Keratinocyte (primary cell): ENCODE data around the gene RAB11FIP3. TPM values are rescaled to one million over a fixed set of nuclear protein-coding genes. Genes with fewer than 3 reads are reported as not detected.

Experiments
- DNase-seq: peaks from one replicate; pipeline ENCODE4 v3.0.0-alpha.2; 2011; ENCODE audit warnings: low read depth, missing footprints, low spot score
- FAIRE-seq: peaks from 2 replicates; lab custom pipeline; 2011; peaks lifted over from hg19 to GRCh38; lab: Jason Lieb, UNC
- H2AFZ ChIP-seq: 2 replicates; pipeline ENCODE4 v1.6.0; 2012; ENCODE audit warnings: low read length, control low read depth, inconsistent platforms; ENCODE audit not compliant: control insufficient read depth
- H3K27ac ChIP-seq: 2 replicates; pipeline ENCODE4 v1.5.1; 2011; ENCODE audit warnings: low read length; ENCODE audit not compliant: control insufficient read depth, insufficient read depth
- H3K27me3 ChIP-seq: 3 replicates; pipeline ENCODE4 v1.6.0; 2011; ENCODE audit warnings: low read length; ENCODE audit not compliant: control insufficient read depth, insufficient read depth; ENCODE audit errors: extremely low read depth
- H3K36me3 ChIP-seq, 2 experiments: 2 replicates in 1 of 2; 3 replicates in 1 of 2; pipeline ENCODE4 v1.5.1; 2011; ENCODE audit warnings: low read length in 2 of 2, mild to moderate bottlenecking in 1 of 2; ENCODE audit not compliant: control insufficient read depth in 2 of 2, insufficient read depth in 2 of 2; ENCODE audit errors: extremely low read depth in 1 of 2
- H3K4me1 ChIP-seq: 3 replicates; pipeline ENCODE4 v1.5.1; 2011; ENCODE audit warnings: low read length; ENCODE audit not compliant: control insufficient read depth, insufficient read depth; ENCODE audit errors: extremely low read depth
- H3K4me2 ChIP-seq: 3 replicates; pipeline ENCODE4 v1.6.0; 2011; ENCODE audit warnings: low read depth, low read length; ENCODE audit not compliant: control insufficient read depth, insufficient read depth; ENCODE audit errors: extremely low read depth
- H3K4me3 ChIP-seq, 3 experiments: fragments of 200-600 bp in 1 of 3; sonication (generic) in 1 of 3; 2 replicates in 2 of 3; 3 replicates in 1 of 3; pipeline ENCODE4 v1.5.1; 2011 to 2016; ENCODE audit warnings: low read length in 3 of 3, mild to moderate bottlenecking in 3 of 3, control low read depth in 2 of 3, inconsistent platforms in 1 of 3, low read depth in 1 of 3, mixed read lengths in 1 of 3, mixed run types in 1 of 3, moderate library complexity in 1 of 3; ENCODE audit not compliant: control insufficient read depth in 2 of 3, insufficient read depth in 2 of 3; ENCODE audit errors: extremely low read depth in 1 of 3
- H3K79me2 ChIP-seq: 2 replicates; pipeline ENCODE4 v1.6.0; 2012; ENCODE audit warnings: low read length; ENCODE audit not compliant: control insufficient read depth, insufficient read depth
- H3K9ac ChIP-seq: 3 replicates; pipeline ENCODE4 v1.6.0; 2011; ENCODE audit warnings: low read length; ENCODE audit not compliant: control insufficient read depth, insufficient read depth; ENCODE audit errors: extremely low read depth
- H3K9me1 ChIP-seq: 3 replicates; pipeline ENCODE4 v1.6.0; 2011; ENCODE audit warnings: low read length; ENCODE audit not compliant: control insufficient read depth, insufficient read depth; ENCODE audit errors: extremely low read depth
- H3K9me3 ChIP-seq: 2 replicates; pipeline ENCODE4 v1.5.1; 2012; ENCODE audit warnings: low read depth, low read length; ENCODE audit not compliant: control insufficient read depth
- H4K20me1 ChIP-seq: 3 replicates; pipeline ENCODE4 v1.6.0; 2011; ENCODE audit warnings: low read length; ENCODE audit not compliant: control insufficient read depth, insufficient read depth; ENCODE audit errors: extremely low read depth
- EZH2 ChIP-seq: IDR thresholded peaks from one replicate; pipeline ENCODE4 v1.6.1; 2012; ENCODE audit warnings: inconsistent platforms, mild to moderate bottlenecking, low read length, moderate library complexity
- dilution Hi-C: fragments of 300-500 bp; cut with MboI; formaldehyde crosslinking; loops from one replicate; pipeline ENCODE4 v1.7.0; 2020; ENCODE audit warnings: low sequenced_read_pairs; ENCODE audit not compliant: extremely low pct_ligation_motif_present
- polyA plus RNA-seq, 5 experiments: library from polyadenylated mRNA; depleted of rRNA in 3 of 5; stranded (reverse) in 3 of 5; stranded (forward) in 1 of 5; unstranded in 1 of 5; fragments of >200 nt; gene quantifications; 1 replicate in 1 of 5; 2 replicates in 3 of 5; 3 replicates in 1 of 5; pipeline versions ENCODE4 v1.2.1 to v1.2.3, GENCODE V29; 2011 to 2012; ENCODE audit warnings: missing spikeins in 2 of 5, low read depth in 1 of 5, low replicate concordance in 1 of 5
- TF ChIP-seq, protein P1 (sequence below), 3 experiments: IDR thresholded peaks in 1 of 3; conservative IDR thresholded peaks in 1 of 3; optimal IDR thresholded peaks in 1 of 3; 2 replicates in 2 of 3; 3 replicates in 1 of 3; pipeline versions ENCODE3 to v1.5.1; 2011; ENCODE audit warnings: low read length in 3 of 3, mild to moderate bottlenecking in 3 of 3, moderate library complexity in 2 of 3, control low read depth in 1 of 3, inconsistent platforms in 1 of 3; ENCODE audit not compliant: insufficient read depth in 2 of 3; ENCODE audit errors: extremely low read depth in 1 of 3

RAB11FIP3 gene
- polyA plus RNA-seq, 1 donor (not counting 4 experiments of a cell fraction or from before 2014, with no cell fraction given): 6.4 TPM

DNA sequence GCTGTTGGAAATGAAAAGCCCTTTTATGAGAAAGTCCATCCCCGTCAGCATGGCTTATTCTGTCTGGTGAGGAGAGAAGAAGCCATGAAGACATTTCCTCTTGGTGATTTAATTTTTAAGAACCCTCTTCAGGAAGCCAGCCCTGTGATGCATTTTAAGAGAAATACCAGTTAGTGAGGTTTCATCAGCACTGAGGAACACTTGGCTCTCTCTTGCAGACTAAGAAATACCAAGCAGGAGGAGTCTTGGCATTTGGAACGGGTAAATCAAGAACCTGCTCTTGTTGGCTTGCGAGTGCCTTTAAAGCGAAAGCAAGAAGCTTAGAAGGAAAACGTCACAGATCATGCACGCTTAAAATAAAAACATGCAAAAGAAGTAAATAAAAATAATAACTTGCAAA, 17.5 kb downstream of the RAB11FIP3 start:
- H3K9ac ChIP-seq: no peak overlapping the region
- peaks cover 3 to 5% of the 10 kb centered on the region in 2 experiments for H3K36me3 ChIP-seq
- H3K4me1 ChIP-seq: no peaks in the 10 kb centered on the region
- FAIRE-seq (no peak), DNase-seq (no peak)
- no peak overlapping the region for H3K4me2 ChIP-seq
- peaks cover 3% of the 10 kb centered on the region for H4K20me1 ChIP-seq
- H3K9me3 ChIP-seq: no peaks in the 10 kb centered on the region
- H3K27me3 ChIP-seq: no peaks in the 10 kb centered on the region
- peaks cover 2% of the 10 kb centered on the region for H3K9me1 ChIP-seq
- H3K79me2 ChIP-seq: peaks cover 33% of the 10 kb centered on the region
- H3K27ac ChIP-seq: no peak overlapping the region
- no peak overlapping the region for H3K4me3 ChIP-seq
- H2AFZ ChIP-seq: no peak overlapping the region
- TF ChIP-seq, protein P1, sequence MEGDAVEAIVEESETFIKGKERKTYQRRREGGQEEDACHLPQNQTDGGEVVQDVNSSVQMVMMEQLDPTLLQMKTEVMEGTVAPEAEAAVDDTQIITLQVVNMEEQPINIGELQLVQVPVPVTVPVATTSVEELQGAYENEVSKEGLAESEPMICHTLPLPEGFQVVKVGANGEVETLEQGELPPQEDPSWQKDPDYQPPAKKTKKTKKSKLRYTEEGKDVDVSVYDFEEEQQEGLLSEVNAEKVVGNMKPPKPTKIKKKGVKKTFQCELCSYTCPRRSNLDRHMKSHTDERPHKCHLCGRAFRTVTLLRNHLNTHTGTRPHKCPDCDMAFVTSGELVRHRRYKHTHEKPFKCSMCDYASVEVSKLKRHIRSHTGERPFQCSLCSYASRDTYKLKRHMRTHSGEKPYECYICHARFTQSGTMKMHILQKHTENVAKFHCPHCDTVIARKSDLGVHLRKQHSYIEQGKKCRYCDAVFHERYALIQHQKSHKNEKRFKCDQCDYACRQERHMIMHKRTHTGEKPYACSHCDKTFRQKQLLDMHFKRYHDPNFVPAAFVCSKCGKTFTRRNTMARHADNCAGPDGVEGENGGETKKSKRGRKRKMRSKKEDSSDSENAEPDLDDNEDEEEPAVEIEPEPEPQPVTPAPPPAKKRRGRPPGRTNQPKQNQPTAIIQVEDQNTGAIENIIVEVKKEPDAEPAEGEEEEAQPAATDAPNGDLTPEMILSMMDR (optimal IDR thresholded peaks at IDR 0.05 in 1 of 3, IDR thresholded peaks at IDR 0.05 in 1 of 3, conservative IDR thresholded peaks at IDR 0.05 in 1 of 3; ENCODE audit: extremely low read depth in 1 of 3, insufficient read depth in 2 of 3, low read length in 3 of 3): no peak
- TF ChIP-seq EZH2: no peak
- dilution Hi-C loops: no loop called here

DNA sequence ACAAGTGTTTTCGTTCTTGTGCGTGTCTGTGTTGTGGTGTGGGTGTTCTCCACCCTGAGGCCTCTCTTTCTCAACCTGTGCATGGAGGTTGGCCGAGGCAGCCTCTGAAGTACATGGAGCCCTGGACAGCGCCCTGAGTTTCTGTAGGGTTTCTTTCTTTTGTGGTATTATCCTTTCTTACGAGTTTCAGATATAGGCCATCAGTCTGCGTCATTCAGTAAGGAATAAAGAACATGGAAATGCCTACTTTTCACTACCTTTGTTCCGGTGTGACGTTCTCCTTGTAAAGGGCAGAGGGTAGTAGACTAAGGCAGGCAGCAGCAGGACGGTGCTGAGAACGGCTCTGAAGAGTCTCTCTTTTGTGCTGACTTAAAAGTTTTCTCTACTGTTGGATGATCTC, 18.6 kb downstream of the RAB11FIP3 start:
- no peak for TF ChIP-seq EZH2
- TF ChIP-seq, protein P1 (optimal IDR thresholded peaks at IDR 0.05 in 1 of 3, IDR thresholded peaks at IDR 0.05 in 1 of 3, conservative IDR thresholded peaks at IDR 0.05 in 1 of 3; ENCODE audit: extremely low read depth in 1 of 3, insufficient read depth in 2 of 3, low read length in 3 of 3): no peak
- DNase-seq (no peak), FAIRE-seq (no peak)
- Histone ChIP-seq H3K9ac (no peak overlapping the region), H3K27ac (no peak overlapping the region), H3K4me1 (no peaks in the 10 kb centered on the region), H3K9me1 (peaks cover 2% of the 10 kb centered on the region), H3K4me3 (no peak overlapping the region), H2AFZ (no peak overlapping the region), H3K36me3 (peaks cover 3 to 5% of the 10 kb centered on the region in 2 experiments), H3K79me2 (peaks cover 33% of the 10 kb centered on the region), H3K4me2 (no peak overlapping the region), H3K9me3 (no peaks in the 10 kb centered on the region), H3K27me3 (no peaks in the 10 kb centered on the region), H4K20me1 (peaks cover 3% of the 10 kb centered on the region)
- dilution Hi-C loops: no loop called here
